Activated naive CD4-positive, alpha-beta T cell treated with anti-CD3 and anti-CD28 coated beads, Interleukin-2, amount 50 U/mL, for 16 hours (primary cell): Measurements from ENCODE around the gene EIF5AL1.
"Not testable (repeated sequence)": the region's sequence is repeated elsewhere in the genome, so short reads cannot be mapped to it uniquely, and the experiment has no call there.

Source experiments
- DNase-seq: peaks from one replicate; pipeline ENCODE4 v3.0.0-alpha.2; 2020

The EIF5AL1 gene

GRCh38 chr10:79511891-79512583, at the start of gene EIF5AL1:
EIF5AL1 (plus strand) TSS chr10:79512533; CDS start chr10:79512650, 117 bp downstream.
- not testable (repeated sequence) for DNase-seq

- DNase-seq, result no peak
These were observed 48.5 kb upstream of the EIF5AL1 start for GRCh38 chr10:79463578-79464496.

DNA sequence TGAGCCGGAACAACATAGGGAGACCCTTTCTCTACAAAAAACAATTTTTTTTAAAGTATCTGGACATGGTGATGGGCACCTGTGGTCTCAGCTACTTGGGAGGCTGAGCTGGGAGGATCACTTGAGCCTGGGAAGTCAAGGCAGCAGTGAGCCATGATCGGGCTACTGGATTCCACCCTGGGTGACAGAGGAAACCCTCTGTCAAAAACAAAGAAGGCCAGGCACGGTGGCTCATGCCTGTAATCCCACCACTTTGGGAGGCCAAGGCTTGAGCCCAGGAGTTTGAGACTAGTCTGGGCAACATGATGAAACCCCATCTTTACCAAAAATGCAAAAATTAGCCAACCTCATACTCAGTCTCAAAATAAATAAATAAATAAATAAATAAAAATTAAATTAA, 47.0 kb upstream of the EIF5AL1 start:
- DNase-seq, result no peak

- DNase-seq, result no peak
These were observed 44.2 kb upstream of the EIF5AL1 start for GRCh38 chr10:79468015-79468560.

DNA sequence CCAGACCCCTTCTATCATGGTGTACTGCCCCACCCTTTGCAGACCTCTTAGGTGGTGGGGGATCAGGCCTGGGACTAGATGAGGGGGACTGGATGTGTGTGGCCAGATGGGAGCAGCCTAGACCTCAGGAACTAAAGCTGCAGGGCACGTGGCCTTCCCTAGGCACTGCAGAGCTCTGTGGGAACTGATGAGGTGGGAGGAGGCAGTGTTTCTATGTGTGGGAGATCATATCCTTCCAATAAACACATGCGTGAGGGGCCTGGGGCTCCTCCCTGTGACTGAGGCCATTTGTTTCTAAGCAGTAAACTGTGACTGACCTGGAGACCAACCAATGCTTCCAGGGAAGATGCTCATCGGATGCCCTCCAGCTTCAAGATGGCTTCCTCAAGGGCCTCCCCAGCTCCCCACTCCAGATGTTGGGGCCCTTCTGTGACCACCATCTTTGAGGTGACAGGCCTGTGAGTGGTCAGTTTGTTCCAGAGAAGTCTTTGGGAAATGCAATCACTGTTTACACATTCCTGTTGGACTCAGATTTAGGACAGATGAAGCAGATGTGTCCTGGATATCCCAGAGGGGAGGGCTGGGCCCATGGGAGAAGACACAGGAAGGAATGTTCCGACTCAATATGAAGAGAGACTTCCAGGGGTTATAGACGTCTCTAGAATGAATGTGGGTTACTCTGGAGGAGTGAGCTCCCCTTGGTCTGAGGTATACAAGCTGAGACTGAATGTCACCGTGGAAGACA, 43.3 kb upstream of the EIF5AL1 start:
- no peak for DNase-seq

- DNase-seq, result no peak
These were observed 42.2 kb upstream of the EIF5AL1 start for GRCh38 chr10:79470096-79470495.

DNA sequence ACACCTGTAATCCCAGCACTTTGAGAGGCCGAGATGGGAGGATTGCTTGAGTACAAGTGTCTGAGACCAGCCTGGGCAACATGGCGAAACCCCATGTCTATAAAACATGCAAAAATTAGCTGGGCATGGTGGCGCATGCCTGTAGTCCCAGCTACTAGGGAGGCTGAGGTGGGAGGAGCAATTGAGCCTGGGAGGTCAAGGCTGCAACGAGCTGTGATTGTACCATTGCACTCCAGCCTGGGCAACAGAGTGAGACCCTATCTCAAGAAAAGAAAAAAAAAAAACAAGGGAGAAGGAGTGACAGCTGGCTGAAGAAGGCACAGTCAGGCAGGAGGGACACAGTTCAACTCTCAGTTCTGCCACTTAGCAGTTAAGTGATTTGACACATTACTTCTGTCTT, 40.6 kb upstream of the EIF5AL1 start:
- DNase-seq, result no peak

GRCh38 chr10:79472449-79472848, 39.9 kb upstream of the EIF5AL1 start:
- DNase-seq, result no peak

GRCh38 chr10:79472951-79473350, 39.4 kb upstream of the EIF5AL1 start:
- no peak for DNase-seq

DNA sequence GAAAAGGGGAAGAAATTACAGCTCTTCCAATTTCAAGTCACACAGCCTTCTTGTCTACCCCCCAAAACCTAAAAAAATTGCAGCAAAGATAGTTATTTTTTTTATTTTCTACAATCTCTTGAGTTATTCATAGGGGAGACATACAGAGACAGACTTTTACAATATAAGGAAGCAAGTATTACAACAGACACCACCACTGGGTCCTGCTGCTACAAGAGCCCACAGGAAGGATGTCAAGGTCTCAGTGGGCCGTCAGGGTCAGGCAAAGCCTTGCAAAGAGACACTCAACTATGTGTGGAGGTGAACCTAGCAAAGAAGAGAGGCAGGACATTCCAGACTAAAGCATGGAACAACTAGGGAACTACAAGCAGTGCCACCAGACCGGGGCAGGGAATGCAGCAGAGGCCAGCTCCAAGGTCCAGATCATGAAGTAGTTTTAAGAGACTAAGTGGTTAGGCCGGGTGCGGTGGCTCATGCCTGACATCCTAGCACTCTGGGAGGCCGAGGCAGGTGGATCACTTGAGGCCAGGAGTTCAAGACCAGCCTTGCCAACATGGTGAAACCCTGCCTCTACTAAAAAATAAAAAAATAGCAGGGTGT, 38.7 kb upstream of the EIF5AL1 start:
- no peak for DNase-seq

DNA sequence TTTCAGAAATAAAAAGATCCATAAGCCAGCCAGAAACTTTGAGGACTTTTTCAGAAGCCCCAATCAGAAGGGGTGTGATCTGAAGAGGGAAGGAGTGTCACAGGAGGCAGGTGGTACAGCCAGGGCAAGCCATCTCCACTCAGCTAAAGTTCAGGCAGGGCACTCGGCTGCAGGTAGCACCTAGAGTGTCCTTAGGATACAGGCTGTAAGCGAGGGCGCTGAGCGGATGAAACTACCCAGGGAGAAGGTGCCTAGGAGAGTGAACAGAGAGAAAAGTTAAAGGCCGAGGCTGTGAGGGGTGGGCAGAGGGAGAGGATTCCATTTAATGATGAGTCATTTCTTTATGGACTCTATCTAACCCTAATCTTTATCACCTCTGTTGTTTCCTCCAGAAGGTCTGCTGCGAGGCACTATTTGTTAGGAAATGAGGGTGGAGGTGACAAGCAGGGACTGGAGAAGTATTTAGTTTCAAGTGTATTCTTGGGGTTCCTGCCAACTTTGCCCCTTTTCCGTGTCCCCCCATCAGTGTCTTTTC, 37.1 kb upstream of the EIF5AL1 start:
- DNase-seq, result no peak

GRCh38 chr10:79475877-79476276, 36.5 kb upstream of the EIF5AL1 start:
- DNase-seq, result no peak

- DNase-seq, result no peak
These were observed 35.7 kb upstream of the EIF5AL1 start for GRCh38 chr10:79476645-79477044.

DNA sequence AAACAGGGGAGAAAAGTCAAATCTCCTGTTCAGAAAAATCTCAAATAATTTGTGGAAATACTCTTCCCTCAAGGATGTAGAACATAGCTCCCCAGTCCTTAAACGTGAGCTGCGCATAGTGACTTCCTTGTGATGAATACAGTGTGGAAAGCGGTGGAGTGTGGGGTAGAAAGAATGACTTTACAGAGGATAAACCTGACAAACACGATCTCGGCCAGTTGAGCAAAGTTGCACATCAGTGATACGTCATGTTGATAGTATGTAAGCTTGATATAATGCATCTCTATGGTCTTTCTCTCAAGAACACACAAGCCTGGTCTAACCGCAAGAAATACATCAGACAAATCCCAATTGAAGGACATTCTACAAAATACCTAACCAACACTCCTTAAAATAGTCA, 34.9 kb upstream of the EIF5AL1 start:
- DNase-seq, result no peak

DNA sequence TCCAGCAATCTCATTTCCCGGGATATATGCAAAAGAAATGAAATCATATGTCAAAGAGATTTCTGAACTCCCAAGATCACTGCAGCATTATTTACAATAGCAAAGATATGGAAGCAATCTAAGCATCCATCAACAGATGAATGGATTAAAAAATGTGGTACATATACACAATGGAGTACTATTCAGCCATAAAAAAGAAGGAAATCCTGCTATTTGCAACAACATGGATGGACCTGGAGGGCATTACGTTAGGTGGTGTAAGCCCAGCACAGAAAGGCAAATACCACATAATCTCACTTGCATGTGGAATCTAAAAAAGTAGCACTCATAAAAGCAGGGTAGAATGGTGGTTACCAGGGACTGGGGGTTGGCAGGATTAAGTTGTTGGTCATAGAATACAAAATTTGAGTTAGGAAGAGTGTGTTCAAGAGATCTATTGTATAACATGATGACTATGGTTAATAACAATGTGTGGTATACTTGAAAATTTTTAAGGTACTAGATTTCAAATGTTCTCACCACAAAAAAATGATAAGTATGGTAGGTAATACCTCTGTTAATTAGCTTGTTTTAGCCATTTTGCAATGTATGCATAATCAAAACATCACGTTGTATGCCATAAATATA, 32.9 kb upstream of the EIF5AL1 start:
- DNase-seq, result no peak

DNA sequence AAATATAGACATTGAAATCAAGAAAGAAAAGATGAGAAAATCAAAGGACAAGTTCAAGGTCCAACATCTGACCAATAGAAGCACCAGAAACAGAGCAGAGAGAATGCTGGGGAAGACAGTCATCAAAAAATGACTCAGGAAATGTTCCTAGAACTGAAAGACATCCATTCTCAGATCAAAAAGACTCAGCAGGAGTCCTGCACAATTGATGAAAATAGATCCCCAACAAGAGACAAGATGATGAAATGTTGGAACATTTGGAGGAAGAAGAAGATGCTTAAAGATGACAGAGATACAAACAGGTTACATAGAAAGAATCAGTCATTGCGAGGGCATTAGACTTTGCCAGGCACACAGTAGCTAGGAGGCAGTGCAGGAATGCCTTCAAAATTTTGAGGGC, 30.0 kb upstream of the EIF5AL1 start:
- no peak for DNase-seq

DNA sequence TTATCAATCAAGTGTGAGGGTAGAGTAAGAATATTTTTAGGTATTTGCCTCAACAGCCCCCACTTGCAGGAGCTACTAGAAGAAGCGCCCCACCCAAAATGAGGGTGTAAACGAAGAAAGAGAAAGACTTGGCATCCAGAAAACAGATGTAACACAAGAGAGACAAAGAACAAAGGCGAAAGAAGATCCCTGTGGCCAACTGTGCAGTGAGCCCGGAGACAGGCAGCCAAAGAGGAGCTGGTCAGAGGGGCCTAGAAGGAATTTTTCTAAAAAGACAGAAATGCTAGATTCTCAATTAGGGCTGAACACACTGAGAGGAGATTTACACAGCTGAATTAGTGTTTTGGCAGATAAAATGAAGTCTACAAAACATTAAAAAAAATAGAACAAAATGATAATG, 29.6 kb upstream of the EIF5AL1 start:
- DNase-seq, result no peak

GRCh38 chr10:79483299-79483698, 29.0 kb upstream of the EIF5AL1 start:
- DNase-seq, result no peak

DNA sequence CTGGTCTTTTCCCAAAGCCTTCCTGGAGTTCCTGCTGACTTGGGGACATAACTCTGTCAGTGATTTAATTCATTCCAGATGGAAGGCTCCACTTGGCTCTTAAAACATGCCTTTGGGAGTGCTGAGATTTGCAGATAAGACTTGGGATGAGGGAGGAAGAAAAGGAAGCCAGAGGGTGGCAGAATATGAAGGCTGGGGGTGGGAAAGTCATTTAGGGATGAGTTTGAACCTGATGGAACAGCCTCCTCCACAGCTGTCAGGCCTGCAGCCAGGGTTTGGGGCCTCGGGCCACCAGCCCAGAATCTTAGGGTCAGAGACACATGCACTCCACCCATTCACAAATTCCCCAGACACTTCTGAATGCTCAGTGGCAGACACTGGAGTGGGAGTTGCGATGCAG, 28.4 kb upstream of the EIF5AL1 start:
- no peak for DNase-seq

GRCh38 chr10:79484476-79484875, 27.9 kb upstream of the EIF5AL1 start:
- no peak for DNase-seq

GRCh38 chr10:79487296-79488194, 24.8 kb upstream of the EIF5AL1 start:
- DNase-seq, result peak; percentile 20
